B cell (primary cell): Measurements from ENCODE around the gene HNRNPD.

ENCODE experiments used
- EZH2 ChIP-seq: IDR thresholded peaks from 2 replicates; pipeline ENCODE4 v1.6.1; 2012; ENCODE audit warnings: borderline replicate concordance, low read depth, mild to moderate bottlenecking, moderate library complexity, low read length; ENCODE audit not compliant: insufficient read depth, poor library complexity, severe bottlenecking
- TF ChIP-seq, protein P1 (sequence below): fragments of 200-600 bp; IDR thresholded peaks from one replicate; pipeline ENCODE4 v1.8.0; 2022; ENCODE audit warnings: antibody characterized with exemption, mild to moderate bottlenecking

DNA sequence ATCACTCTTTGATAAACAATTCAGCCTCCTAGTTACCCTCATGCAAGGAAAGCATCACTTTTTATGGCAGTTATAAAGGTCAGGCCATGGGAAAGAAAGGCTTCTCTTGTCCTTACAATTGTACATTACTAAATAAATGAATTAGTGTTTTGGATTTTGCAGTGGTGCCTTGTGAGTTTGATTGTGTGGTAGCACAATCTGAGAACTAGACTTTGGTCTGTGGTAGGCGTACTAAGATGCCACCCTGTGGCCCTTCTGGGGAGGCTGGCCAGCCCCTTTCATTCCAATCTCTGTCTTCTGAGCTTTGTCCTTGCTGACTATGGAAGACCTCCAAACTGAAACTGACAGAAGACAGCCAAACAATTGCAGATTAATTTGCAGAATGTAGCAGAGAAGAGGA is 14.6 kb upstream of the HNRNPD start:
- TF ChIP-seq EZH2 = no peak
- TF ChIP-seq, protein P1, sequence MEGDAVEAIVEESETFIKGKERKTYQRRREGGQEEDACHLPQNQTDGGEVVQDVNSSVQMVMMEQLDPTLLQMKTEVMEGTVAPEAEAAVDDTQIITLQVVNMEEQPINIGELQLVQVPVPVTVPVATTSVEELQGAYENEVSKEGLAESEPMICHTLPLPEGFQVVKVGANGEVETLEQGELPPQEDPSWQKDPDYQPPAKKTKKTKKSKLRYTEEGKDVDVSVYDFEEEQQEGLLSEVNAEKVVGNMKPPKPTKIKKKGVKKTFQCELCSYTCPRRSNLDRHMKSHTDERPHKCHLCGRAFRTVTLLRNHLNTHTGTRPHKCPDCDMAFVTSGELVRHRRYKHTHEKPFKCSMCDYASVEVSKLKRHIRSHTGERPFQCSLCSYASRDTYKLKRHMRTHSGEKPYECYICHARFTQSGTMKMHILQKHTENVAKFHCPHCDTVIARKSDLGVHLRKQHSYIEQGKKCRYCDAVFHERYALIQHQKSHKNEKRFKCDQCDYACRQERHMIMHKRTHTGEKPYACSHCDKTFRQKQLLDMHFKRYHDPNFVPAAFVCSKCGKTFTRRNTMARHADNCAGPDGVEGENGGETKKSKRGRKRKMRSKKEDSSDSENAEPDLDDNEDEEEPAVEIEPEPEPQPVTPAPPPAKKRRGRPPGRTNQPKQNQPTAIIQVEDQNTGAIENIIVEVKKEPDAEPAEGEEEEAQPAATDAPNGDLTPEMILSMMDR = no peak
